HEK293 (cell line): ENCODE data around the gene TET2.

Experiments used
- CTCF ChIA-PET: fragments of 350-600 bp; formaldehyde crosslinking; extraction: SDS; loops from one replicate; lab custom pipeline; 2021; ENCODE audit warnings: antibody characterized with exemption; lab: Yijun Ruan, JAX
- POLR2A ChIA-PET: fragments of 300-600 bp; formaldehyde crosslinking; extraction: SDS; loops from one replicate; lab custom pipeline; 2020; ENCODE audit warnings: antibody characterized with exemption, inconsistent platforms; lab: Yijun Ruan, JAX
- H3K27ac ChIP-seq: fragments of 200-500 bp; sonication (Bioruptor generic); 2 replicates; pipeline ENCODE4 v1.5.1; 2014; ENCODE audit warnings: low read depth, low read length, control low read depth, inconsistent platforms; ENCODE audit errors: extremely low read depth
- H3K36me3 ChIP-seq, 2 experiments: fragments of 200-500 bp in 1 of 2; sonication (Bioruptor generic) in 1 of 2; 1 replicate in 1 of 2; 2 replicates in 1 of 2; pipeline ENCODE4 v1.5.1; 2014 to 2017; ENCODE audit warnings: inconsistent platforms in 2 of 2, low read length in 2 of 2; ENCODE audit not compliant: control insufficient read depth in 2 of 2, insufficient read depth in 1 of 2
- H3K4me1 ChIP-seq: fragments of 200-500 bp; sonication (Bioruptor generic); 2 replicates; pipeline ENCODE4 v1.5.1; 2014; ENCODE audit warnings: mild to moderate bottlenecking, low read length, inconsistent platforms; ENCODE audit not compliant: control insufficient read depth, insufficient read depth
- H3K4me3 ChIP-seq: 2 replicates; pipeline ENCODE4 v1.5.1; 2011; ENCODE audit warnings: low read depth, mild to moderate bottlenecking, control low read depth, low read length, moderate library complexity
- H3K9me3 ChIP-seq: fragments of 200-500 bp; sonication (Bioruptor generic); 2 replicates; pipeline ENCODE4 v1.5.1; 2014; ENCODE audit warnings: low read depth, low read length, inconsistent platforms; ENCODE audit not compliant: control insufficient read depth, insufficient read depth
- EGR2 ChIP-seq: fragments of 450-650 bp; formaldehyde crosslinking; IDR thresholded peaks from 2 replicates; pipeline ENCODE4 v1.5.1; 2016; ENCODE audit warnings: low read depth, missing biosample characterization, missing genetic modification characterization
- HOXC10 ChIP-seq: sonication (generic); formaldehyde crosslinking; IDR thresholded peaks from 2 replicates; pipeline ENCODE4 v1.8.1; 2023; ENCODE audit warnings: mild to moderate bottlenecking, missing genetic modification reagents
- OSR2 ChIP-seq: fragments of 450-650 bp; formaldehyde crosslinking; IDR thresholded peaks from 2 replicates; pipeline ENCODE4 v1.5.1; 2016; ENCODE audit warnings: missing biosample characterization, missing genetic modification characterization
- SETDB1 ChIP-seq: IDR thresholded peaks from one replicate; pipeline ENCODE4 v1.6.1; 2017; ENCODE audit warnings: mild to moderate bottlenecking, low read length, moderate library complexity, mixed read lengths; ENCODE audit not compliant: insufficient read length
- ZFHX2 ChIP-seq: fragments of 450-650 bp; formaldehyde crosslinking; conservative IDR thresholded peaks from 2 replicates; pipeline ENCODE4 v1.5.1; 2016; ENCODE audit warnings: missing biosample characterization, missing genetic modification characterization
- ZNF140 ChIP-seq: fragments of 450-650 bp; formaldehyde crosslinking; IDR thresholded peaks from 2 replicates; pipeline ENCODE4 v1.5.1; 2016; ENCODE audit warnings: missing biosample characterization, missing genetic modification characterization
- ZNF16 ChIP-seq: fragments of 450-650 bp; formaldehyde crosslinking; IDR thresholded peaks from 2 replicates; pipeline ENCODE4 v1.5.1; 2016; ENCODE audit warnings: low read depth, missing biosample characterization, missing genetic modification characterization
- ZNF223 ChIP-seq: fragments of 450-650 bp; formaldehyde crosslinking; IDR thresholded peaks from 2 replicates; pipeline ENCODE4 v1.5.1; 2016; ENCODE audit warnings: missing biosample characterization, missing genetic modification characterization
- ZNF394 ChIP-seq: fragments of 450-650 bp; formaldehyde crosslinking; IDR thresholded peaks from 2 replicates; pipeline ENCODE4 v1.5.1; 2016; ENCODE audit warnings: missing biosample characterization, missing genetic modification characterization, mild to moderate bottlenecking, moderate library complexity, borderline replicate concordance
- ZNF404 ChIP-seq: fragments of 450-650 bp; formaldehyde crosslinking; IDR thresholded peaks from 2 replicates; pipeline ENCODE4 v1.5.1; 2017; ENCODE audit warnings: missing biosample characterization, missing genetic modification characterization
- ZNF623 ChIP-seq: fragments of 450-650 bp; formaldehyde crosslinking; IDR thresholded peaks from 2 replicates; pipeline ENCODE4 v1.5.1; 2016; ENCODE audit warnings: missing biosample characterization, missing genetic modification characterization
- ZNF843 ChIP-seq: fragments of 450-650 bp; formaldehyde crosslinking; IDR thresholded peaks from 2 replicates; pipeline ENCODE4 v1.5.1; 2016; ENCODE audit warnings: missing biosample characterization, missing genetic modification characterization
- TF ChIP-seq, protein P1 (sequence below): fragments of 450-650 bp; formaldehyde crosslinking; optimal IDR thresholded peaks from 2 replicates; pipeline ENCODE3; 2016; ENCODE audit warnings: missing biosample characterization, mild to moderate bottlenecking, missing genetic modification characterization
- TF ChIP-seq, protein P2 (sequence below): fragments of 450-650 bp; formaldehyde crosslinking; IDR thresholded peaks from 2 replicates; pipeline ENCODE4 v1.5.1; 2016; ENCODE audit warnings: missing biosample characterization, missing genetic modification characterization
- TF ChIP-seq, protein P3 (sequence below): fragments of 450-650 bp; formaldehyde crosslinking; IDR thresholded peaks from 2 replicates; pipeline ENCODE4 v1.5.1; 2016; ENCODE audit warnings: missing biosample characterization, missing genetic modification characterization

Gene TET2

DNA sequence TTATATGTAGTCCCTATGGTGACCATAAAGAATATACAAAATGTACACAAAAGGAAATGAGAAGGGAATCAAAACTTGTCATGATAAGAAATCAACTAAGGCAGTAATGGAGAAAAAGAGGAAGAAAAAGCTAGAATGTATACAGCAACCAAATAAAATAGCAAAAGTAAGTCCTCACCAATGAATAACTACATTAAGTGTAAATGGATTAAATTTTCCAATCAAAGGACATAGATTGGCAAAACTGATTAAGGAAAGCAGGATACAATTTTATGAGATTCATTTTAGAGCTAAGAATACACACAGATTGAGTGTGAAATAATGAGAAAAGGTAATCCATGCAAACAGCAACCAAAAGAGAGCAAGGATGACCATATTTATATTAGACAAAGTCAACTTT, 157.4 kb downstream of the TET2 start:
- CTCF ChIA-PET, result interaction anchor here (0.6 kb wide), 2 partner anchors 348 to 897 kb away, joined by 3 to 4 read pairs; no protein-coding TSS in a partner anchor
- Histone ChIP-seq H3K27ac (no peak overlapping the region), H3K4me3 (no peak overlapping the region), H3K36me3 (no peaks in the 10 kb centered on the region)
- peak; percentile 49 for TF ChIP-seq SETDB1
- TF ChIP-seq OSR2 (tag by site-specific recombination), result no peak
- TF ChIP-seq, all 188 proteins: peak for 1
- Histone ChIP-seq H3K4me1 (no peaks in the 10 kb centered on the region), H3K9me3 (no peaks in the 10 kb centered on the region)
- POLR2A ChIA-PET, result no interaction called here

DNA sequence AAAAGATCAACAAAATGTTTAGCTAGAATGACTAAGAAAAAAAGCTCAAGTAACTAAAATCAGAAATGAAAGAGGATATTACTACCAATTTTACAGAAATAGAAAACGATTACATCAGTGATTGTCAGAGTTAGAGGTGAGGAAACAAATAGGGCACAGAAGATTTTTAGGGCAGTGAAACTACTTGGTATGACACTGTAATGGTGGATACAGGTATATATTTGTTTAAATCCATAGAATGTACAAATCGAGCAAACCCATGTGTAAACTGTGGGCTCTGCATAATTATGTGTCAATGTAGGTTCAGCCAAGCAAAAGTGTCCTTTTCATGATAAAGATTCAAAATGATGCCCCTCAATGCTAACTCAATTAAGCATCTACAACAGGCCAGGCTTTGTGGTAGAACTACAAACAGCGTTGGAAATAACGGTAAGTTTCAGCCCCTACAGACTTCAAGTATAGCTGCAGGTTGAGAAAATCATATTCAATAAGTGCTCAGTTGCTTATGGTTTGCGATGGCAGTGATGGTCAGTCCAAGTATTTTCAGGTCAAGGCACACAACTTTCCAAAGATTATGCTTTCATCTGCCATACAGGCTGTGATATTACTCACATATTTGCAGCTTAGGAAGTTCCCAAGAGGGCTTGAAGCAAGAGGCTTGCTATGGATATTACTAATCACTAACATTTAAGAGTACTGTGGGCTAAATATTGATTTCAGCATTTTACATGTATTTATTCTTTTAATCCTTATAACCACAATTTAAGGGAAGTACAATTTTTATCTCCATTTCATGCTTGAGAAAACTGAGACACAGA, 158.6 kb downstream of the TET2 start:
- H3K36me3 ChIP-seq, result no peaks in the 10 kb centered on the region
- no peak overlapping the region for H3K27ac ChIP-seq
- ChIA-PET CTCF (interaction anchor here (0.6 kb wide), 1 partner anchor 896 kb away, joined by 4 read pairs; no protein-coding TSS in a partner anchor), POLR2A (no interaction called here)
- H3K4me1 ChIP-seq, result no peaks in the 10 kb centered on the region
- no peak for TF ChIP-seq ZNF404 (tag by site-specific recombination)
- no peak for TF ChIP-seq HOXC10
- TF ChIP-seq, protein P1, sequence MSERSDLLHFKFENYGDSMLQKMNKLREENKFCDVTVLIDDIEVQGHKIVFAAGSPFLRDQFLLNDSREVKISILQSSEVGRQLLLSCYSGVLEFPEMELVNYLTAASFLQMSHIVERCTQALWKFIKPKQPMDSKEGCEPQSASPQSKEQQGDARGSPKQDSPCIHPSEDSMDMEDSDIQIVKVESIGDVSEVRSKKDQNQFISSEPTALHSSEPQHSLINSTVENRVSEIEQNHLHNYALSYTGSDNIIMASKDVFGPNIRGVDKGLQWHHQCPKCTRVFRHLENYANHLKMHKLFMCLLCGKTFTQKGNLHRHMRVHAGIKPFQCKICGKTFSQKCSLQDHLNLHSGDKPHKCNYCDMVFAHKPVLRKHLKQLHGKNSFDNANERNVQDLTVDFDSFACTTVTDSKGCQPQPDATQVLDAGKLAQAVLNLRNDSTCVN (tag by site-specific recombination), result no peak
- TF ChIP-seq, protein P2, sequence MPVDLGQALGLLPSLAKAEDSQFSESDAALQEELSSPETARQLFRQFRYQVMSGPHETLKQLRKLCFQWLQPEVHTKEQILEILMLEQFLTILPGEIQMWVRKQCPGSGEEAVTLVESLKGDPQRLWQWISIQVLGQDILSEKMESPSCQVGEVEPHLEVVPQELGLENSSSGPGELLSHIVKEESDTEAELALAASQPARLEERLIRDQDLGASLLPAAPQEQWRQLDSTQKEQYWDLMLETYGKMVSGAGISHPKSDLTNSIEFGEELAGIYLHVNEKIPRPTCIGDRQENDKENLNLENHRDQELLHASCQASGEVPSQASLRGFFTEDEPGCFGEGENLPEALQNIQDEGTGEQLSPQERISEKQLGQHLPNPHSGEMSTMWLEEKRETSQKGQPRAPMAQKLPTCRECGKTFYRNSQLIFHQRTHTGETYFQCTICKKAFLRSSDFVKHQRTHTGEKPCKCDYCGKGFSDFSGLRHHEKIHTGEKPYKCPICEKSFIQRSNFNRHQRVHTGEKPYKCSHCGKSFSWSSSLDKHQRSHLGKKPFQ, result no peak
- no peak for TF ChIP-seq ZNF623 (tag by site-specific recombination)
- TF ChIP-seq ZNF223 (tag by site-specific recombination), result no peak
- TF ChIP-seq ZNF394, result no peak
- no peak for TF ChIP-seq ZNF16 (tag by site-specific recombination)
- TF ChIP-seq, protein P3, sequence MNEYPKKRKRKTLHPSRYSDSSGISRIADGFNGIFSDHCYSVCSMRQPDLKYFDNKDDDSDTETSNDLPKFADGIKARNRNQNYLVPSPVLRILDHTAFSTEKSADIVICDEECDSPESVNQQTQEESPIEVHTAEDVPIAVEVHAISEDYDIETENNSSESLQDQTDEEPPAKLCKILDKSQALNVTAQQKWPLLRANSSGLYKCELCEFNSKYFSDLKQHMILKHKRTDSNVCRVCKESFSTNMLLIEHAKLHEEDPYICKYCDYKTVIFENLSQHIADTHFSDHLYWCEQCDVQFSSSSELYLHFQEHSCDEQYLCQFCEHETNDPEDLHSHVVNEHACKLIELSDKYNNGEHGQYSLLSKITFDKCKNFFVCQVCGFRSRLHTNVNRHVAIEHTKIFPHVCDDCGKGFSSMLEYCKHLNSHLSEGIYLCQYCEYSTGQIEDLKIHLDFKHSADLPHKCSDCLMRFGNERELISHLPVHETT, result no peak
- TF ChIP-seq ZNF843, result no peak
- H3K4me3 ChIP-seq, result no peak overlapping the region
- no peaks in the 10 kb centered on the region for H3K9me3 ChIP-seq

DNA sequence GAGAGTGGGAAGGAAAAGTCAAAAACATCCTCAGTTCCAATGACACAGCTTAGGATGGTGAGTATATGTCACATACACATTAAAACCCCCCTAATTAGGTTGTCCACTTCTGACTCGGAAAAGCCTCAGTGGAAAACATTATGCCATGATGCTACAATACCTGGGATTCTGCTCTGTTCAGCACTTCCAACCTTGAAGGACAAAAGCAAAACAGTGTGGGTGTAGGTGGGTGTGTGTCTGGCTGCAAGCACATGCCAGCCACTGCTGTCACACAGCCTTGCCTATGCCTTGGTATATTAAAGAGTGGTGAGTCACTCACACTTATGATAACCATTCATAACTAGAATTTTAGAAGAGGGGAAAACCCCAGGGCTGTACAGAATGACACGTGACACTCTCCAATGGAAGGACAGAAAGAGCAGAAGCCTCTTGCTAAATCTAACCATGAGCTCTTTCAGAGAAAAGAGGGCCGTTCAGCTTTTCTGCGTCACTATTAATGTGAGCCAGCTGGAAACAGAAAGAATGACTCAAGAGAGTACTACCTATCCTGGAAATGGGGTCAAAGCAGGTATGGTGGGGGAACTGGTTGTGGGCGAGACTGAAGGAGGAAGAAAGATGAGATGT, 159.6 kb downstream of the TET2 start:
- ChIA-PET POLR2A (no interaction called here), CTCF (no interaction called here)
- no peak for TF ChIP-seq ZNF140 (tag by site-specific recombination)
- TF ChIP-seq ZFHX2 (tag by site-specific recombination), result peak; percentile 66
- TF ChIP-seq EGR2 (tag by site-specific recombination), result peak; percentile 37; the same call in 1 of the 2 replicates
- Histone ChIP-seq H3K27ac (no peak overlapping the region), H3K9me3 (no peaks in the 10 kb centered on the region), H3K36me3 (no peaks in the 10 kb centered on the region), H3K4me1 (no peaks in the 10 kb centered on the region), H3K4me3 (no peak overlapping the region)
